Measurements from ENCODE around the gene CHD9. TPM values are rescaled to one million over a fixed set of nuclear protein-coding genes. Genes with fewer than 3 reads are reported as not detected.
A peak's percentile ranks its signal among the peaks of the same experiment; 100 is the strongest.

Gene CHD9
- total RNA-seq, 1 donor from 2014 or later: 68.6 TPM

GRCh38 chr16:53378138-53378537, 323.3 kb downstream of the CHD9 start:
- H3K36me3 Mint-ChIP-seq: no peaks in the 10 kb centered on the region
- peaks cover 3% of the 10 kb centered on the region for H3K9me3 Mint-ChIP-seq
- no peak for TF ChIP-seq CTCF (conservative IDR thresholded peaks at IDR 0.05)
- no peaks in the 10 kb centered on the region for H3K27me3 Mint-ChIP-seq
- no peak overlapping the region for H3K4me3 Mint-ChIP-seq
- peak overlapping the region; percentile 69 for H3K27ac Mint-ChIP-seq
- H3K4me1 Mint-ChIP-seq (ENCODE audit: unreplicated experiment): no peaks in the 10 kb centered on the region
- no peak for DNase-seq (ENCODE audit: extremely low spot score, unreplicated experiment)

Other genes with a start within 250 kb of the CHD9 start
- gene CHD9NB, start 2.1 kb upstream of the CHD9 start, total RNA-seq (ENCODE audit: low replicate concordance): 2.6 and 4.4 TPM in 2 replicates

Measured in type B pancreatic cell (in vitro differentiated cells).